DMS114 treated with DMSO at 0.1 percent for 48 hours (cell line): ENCODE results near the gene INAFM1.
A peak's percentile ranks its signal among the peaks of the same experiment; 100 is the strongest.

Experiments used
- DNase-seq: peaks from one replicate; lab custom pipeline; 2025; ENCODE audit not compliant: unreplicated experiment; lab: John Stamatoyannopoulos, UW

INAFM1 gene

DNA sequence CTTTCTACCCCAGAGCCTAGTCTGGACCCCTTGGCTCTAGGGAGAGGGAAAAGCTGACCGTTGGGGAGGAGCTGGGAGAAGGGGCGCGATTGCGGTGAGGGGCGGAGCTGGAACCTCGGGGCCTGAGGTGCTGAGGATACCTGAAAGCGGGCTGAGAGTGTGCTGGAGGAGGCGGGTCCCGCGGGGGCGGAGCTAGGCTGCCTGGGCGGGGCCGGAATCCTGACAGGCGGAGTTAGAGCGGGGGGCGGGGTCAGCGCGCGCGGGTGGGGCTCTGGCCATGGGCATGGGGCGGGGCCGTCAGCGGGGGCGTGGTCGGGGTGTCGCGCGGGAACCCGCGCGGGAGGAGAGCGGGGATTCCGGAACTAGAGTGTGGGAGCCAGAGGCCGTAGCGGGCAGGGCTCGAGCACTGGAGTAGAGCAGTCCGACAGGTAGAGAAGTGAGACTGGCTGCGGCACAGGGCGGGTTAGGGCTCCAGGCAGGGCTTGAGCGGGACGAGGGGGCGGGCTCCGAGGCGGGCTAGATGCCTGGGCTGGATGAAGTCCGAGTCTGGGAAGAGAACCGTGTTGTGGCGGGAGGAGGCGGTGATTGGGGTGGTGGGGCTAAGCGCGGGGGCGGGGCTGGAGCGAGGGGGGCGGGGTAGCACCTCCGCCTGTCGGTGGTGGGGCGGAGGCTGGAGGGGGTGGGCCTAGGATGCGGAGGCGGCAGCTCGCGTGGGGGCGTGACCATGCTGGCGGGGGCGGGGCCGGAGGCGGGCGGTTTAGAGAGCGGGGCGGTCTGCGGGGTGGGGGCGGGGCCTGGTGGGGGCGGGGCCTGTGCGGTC, at the start of gene INAFM1:
INAFM1 (plus strand) TSS at position 815 of the 820 bp plus-strand sequence. CDS start 35 bp downstream, outside the sequence.
- peak; percentile 72 for DNase-seq

DNA sequence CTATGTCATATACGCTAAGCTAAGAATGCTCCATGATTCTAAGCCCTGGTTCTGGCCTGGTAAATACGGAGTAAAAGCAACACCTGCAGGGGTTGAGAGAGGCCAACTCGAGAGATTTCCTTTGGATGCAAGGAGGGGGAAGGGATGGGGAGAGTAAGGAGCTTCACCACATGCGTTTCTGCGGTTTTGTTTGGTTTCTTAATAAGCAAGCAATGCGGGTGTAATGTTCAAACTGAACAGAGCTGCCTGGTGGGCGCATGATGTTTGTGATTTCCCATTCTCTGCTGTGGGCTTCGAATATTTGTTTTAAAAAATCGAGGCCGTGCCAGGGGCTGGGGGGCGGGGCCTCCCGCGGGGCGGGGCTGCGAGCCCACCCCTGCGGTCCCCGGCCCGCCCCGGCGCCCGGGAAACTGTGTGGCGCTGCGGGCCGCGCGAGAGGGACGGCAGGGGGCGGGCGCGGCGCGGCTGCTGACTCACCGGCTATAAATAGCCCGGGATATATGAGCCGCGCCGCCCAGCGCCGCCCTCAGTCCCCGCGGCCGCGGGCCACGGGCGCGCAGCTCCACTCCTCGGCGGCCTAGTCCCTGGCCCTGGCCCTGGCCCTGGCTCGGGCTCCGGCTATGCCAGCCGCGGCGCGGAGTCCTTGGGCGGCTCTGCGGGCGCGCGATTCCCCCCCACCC, 48.8 kb upstream of the INAFM1 start:
- DNase-seq, result peak; percentile 41

DNA sequence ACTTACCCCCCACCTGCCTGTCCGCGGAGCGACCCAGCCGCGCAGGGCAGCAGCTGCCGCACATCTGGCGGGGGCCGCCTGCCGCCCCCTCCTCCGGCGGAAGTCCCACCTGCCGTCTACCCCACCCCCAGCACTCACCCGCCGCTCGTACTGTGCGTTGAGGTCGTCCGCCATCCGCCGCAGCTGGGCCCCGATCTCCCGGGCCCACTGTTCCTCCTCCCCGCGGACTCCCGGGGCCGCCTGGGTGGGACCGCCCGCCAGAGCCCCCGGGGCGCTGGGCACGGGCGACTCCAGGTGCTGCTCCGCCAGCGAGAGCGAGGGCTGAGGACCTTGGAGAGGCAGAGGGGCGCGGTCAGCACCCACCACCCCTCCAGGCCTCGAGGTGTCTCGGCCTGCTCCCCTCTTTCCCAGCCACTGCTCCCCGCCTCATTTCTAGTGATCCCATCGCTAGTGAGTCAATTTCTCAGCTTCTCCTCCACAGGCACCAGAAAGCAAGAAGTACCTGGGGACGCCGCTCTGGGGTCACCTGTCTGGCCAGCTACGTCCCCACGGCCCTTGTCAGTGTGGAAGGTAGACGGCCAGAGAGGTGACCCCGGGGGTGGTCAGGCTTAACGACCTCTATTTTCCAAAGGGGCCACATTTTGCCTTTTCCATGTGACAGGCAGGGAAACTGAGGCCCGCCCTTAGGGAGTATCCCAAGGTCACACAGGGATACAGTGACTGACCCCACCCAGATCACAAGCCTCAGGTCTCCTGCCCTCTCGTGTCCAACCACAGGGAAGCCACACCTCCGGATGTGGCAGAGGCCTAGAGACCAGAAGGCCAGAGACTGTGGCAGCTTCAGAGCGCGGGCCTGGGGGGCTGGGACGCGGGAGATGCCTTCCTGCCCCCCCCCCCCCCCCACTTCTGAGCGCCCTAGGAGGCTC, 48.0 kb upstream of the INAFM1 start:
- no peak for DNase-seq

DNA sequence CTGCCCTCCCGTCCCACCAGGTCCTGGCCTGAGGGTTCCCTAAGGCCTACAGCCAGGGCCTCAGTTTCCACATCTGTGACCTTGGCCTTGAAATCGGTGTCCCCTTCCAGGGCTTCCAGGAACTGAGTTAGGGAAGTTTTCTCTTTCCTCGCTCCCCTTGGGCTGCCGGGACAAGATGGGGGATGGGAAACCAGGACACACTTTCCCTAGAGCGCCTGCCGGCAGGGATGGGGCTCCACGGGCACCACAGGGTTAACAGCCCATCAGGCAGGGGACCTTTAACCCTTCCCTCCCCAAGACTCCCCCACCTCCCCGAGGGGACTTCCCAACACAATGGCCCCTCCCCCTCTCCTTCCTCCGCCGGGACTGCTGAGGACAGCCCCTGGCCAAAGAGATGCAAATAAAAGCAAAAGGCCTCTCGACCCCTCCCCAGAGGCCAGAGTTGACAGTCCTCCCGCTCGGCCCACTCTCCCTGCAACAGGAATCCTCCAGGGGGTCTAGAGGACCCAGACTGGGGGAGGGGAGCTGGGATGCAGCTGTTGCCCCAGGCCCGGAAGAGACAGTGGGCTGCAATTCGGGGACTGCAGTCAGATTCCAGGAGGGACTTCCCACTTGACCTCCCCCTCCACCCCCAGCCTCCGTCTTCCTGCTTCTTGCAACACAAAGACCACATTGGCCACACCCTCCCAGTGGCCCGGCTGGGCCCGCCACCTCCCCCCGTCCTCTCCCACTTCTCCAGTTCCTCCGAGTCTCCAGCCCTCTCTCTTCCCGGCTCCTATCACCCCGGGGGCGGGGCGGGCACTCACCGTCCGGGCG, 47.1 kb upstream of the INAFM1 start:
- peak; percentile 66 for DNase-seq

DNA sequence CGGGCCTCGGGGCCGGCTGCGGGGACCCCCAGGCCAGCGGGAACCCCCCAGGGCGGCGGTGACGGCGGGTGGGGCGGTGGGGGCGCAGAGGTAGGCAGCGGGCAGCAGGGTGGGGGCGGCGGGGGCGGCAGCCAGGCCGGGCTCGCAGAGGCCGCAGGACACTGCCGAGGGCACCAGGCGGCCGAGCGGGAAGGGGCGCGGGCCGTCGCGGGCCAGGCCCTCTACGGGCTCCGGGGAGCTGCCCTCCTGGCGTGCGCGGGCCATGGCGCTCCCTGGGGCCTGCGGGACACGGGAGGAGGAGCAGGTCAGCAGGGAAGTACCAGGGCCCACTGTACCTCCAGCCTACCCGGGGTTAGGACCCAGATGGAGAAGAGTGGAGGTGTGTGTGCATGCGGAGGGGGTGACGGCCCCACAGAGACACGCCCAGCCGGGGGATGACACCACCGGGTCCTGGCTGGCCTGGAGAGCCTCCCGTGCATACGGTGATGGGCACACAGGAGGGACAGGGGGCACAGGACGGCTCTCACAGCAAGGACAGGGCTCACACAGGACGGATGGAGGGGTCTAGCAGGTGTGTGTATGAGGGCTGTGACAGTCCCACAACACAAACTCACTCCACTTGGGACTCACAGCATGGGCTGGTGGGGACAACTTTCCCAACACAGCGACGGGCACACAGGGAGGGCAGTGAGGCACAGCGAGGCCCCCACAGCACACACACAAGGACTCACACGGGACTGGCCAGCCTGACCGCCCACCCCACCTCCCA, 46.3 kb upstream of the INAFM1 start:
- no peak for DNase-seq

DNA sequence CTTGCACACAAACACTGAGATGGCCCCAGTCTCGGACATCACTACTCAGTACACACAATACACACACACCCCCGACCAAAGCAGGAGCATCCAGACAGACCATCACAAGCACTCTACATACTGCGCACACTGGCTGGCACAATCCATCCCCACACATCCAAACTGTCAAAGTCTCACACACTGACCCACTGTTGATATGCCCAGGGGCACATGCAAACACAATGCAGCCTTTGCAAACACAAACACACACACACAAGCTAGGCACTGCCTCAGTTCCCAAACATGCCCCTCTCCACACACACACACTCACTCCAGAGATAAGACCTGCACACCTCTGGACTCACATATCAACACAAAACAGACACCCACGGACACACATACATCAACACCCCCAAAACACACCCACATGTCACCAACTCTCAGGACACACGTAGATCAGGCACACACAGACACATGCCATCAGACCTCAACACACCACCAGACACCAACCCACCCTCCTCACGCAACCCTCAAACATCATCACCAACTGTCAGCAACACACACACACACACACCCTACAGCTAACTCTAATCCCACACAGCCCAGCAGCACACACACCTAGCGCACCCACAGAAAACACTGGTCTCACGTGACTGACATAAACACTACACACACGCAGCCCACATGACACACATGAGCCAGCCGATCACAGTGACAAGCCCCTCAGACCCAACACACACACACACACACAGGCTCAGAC, 45.6 kb upstream of the INAFM1 start:
- DNase-seq, result peak; percentile 32

DNA sequence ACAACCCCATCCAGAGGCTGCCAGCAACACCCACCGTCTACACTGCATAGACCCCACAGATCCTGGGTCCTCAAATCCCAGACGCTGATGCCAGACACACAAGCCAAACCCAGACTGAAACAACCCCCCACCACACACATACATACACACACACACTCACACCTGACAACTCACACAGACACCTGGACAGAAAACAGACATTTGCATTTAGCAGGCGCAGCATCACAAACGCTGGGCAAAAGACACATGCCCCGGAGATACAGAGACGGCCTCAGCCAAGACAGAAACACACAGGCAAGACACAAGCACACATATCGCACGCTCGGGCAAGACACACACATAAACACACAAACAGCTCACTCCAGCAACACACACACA, 45.0 kb upstream of the INAFM1 start:
- DNase-seq, result no peak

DNA sequence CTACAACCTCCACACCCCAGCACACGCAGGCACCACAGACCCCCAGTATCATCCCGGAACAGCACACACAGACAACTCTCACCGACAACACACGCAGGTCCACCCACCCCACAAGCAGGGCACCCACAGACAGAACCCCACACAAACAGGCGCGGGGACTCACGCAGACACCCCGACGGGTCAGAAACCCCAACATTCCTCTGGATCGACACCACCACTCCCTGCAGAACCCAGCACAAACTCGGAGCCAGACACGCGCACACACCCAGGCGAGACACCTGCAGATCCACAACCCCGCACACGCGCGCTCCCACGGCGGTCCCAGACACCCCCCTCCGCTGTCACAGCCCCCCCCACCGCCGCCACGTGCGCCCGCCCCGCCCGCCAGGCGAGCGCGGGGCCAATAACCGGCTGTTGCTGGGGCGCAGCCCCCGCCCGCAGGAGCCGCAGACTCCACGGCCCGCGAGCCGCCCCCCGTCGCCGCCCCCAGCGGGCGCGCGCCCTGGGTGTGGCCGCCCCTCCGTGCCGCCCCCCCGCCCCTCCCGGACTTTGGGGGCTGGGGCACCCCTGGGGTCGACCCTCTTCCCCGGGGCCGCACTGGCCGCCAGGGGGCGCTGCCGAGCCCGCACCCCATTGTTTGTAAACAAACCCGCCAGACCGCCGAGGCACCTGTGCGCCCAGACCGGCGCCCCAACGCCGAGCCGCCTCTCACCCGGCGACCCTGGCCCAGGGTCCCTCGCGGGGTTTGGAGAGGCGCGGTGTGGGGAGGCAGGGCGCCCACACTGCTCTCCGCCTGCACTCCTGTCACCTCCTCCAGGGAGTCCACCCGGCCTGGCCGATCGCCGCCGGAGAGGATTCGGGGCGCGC, 44.4 kb upstream of the INAFM1 start:
- DNase-seq, result no peak

DNA sequence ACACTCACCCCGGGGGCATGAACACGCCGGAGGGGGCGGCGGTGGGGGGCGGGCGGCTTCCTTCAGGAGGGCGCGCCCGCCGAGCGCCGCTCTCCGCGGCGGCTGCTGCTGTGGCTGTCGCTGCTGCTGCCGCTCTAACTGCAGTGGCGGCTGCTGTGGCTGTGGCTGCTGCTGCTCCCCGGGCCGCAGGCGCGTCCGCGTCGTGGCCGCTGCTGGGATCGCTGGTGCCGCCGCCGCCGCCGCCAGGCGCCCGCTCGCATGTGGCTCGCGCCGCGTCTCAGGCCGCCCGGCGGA, 43.8 kb upstream of the INAFM1 start, which contains the start of gene BBC3:
BBC3 (minus strand) TSS at position 279 of the 294 bp plus-strand sequence. CDS start 2,768 bp downstream, outside the sequence.
- DNase-seq, result no peak

DNA sequence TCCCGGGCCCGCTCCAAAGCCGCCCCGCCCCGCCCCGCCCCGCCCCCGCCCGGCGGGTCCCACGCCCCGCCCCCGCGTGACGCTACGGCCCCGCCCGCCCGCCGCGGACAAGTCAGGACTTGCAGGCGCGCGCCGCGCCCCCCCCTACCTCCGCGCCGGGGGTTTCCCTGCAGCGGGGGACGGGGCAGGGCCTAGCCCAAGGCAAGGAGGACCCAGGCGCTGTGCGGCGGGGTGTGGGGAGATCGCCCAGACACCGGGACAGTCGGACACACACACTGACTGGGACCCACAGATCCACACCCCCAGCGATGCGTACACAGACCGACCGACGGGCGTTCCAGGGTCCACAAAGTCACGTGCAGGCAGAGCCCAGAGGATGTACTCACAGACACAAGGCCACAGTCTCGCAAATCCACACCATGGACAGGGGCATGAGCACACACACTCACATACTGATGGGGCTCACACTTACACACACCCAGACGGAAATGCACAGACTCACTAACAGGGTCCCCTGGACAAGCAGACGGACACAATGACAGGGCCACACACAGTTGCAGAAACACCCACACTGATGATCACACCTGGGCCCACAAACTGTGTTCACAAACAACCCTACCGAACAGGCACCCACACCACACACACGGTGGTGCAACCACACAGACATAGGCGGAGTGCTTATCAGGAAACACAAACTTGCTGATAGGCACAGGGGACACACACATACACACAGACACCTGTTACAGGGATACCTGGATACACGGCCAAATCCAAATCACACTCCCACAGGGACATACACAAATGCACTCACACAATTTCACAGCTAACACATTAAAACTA, 43.2 kb upstream of the INAFM1 start:
- no peak for DNase-seq

DNA sequence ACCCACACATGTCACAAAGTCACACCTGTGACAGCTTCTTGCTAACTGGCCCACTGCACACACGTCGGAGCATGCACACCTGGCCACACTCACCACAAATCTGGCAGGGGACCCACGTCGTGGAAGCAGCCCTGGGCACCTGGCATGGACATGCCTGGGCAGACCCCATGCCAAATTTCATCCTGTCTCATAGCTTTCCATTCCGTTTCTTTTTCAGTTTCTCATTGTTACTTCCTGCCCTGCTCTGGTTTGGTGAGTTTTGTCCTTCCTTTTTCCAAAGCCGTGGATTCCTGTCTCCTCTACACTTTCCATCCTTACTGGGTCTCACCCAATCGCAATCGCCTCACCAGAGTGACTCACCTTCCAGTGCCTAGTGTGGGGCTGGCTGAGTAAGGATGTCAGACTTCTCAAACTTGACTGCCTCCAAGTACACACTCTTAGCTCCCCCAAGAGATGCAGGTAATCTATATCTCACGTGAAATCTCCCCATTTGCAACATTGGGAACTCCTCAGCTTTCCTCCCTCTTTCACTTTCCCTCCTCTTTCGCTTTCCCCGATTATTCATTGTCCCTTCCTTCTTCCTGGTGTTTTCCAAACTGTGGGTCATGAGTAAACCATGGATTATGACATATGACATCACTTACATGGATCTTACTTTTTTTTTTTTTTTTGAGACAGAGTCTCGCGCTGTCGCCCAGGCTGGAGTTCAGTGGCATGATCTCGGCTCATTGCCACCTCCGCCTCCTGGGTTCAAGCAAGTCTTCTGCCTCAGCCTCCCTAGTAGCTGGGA, 42.1 kb upstream of the INAFM1 start:
- no peak for DNase-seq

DNA sequence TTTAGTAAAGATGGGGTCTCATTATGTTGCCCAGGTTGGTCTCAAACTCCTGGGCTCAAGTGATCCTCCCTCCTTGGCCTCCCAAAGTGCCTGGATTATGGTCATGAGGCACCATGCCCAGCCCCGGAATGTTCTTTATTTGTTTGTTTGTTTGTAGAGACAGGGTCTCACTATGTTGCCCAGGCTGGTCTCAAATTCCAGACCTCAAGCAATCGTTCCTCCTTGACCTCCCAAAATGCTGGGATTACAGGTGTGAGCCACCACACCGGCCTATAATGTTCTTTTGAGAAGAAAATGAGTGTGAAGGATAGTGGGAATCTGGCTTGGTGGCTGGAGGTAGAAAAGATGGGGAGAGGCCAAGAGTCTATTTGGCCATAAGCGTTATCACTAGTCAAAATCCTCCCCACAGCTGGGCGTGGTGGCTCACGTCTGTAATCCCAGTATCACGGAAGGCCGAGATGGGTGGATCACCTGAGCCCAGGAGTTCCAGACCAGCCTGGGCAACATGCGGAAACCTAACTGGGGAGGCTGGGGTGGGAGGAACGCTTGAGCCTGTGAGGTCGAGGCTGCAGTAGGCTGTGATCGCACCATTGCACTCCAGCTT, 38.5 kb upstream of the INAFM1 start:
- no peak for DNase-seq

DNA sequence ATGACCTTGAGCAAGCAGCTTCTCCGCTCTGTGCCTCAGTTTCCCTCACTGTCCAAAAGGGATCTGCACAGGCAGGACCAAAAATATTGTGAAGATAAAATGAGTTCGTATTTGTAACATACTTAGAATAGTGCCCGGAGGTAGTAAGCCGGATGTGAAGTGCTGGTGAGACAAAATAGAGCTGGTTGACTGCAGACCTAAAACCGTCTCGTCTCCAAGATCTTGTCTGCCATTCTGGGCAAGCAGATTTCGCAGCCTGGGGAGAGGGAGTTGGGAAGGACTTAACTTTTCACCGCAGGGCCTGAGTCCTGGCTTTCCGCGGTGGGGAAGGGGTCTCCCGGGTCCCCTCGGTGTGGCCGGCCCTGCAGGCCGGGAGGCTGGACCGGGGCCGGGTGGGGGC, 35.5 kb upstream of the INAFM1 start:
- no peak for DNase-seq

DNA sequence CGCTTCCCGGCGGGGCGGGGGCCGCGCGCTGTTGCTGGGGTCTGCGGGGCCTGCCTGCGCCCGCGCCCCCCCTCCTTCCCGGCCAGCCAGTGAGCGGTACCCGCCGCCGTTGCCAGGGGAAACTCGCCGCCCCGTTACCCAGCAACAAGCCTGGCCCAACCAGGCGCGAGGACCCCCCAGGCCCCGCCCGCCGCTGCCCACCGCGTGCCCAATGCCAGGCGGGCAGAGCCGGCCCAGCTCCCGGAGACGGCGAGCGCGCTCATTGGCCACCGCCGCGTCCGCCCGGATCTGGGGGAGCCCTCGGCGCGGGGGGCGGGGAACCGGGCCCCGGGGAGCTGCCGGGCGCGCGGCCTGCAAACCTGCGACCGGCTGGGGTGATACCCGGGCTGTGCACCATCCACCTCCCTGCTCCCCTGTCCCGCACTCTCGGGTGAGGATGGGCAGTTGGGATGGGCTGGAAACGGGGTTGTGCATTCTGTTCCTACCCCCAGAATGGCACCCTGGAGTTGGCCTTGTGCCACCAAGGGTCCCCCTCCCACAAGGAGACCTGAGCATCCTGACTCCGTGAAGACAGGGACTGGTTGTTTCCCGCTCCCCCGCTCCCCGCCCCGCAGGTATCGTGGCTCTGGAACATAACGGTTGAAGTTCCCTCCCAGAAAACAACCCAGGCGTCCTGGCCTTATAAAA, 34.9 kb upstream of the INAFM1 start:
- DNase-seq, result peak; percentile 23

DNA sequence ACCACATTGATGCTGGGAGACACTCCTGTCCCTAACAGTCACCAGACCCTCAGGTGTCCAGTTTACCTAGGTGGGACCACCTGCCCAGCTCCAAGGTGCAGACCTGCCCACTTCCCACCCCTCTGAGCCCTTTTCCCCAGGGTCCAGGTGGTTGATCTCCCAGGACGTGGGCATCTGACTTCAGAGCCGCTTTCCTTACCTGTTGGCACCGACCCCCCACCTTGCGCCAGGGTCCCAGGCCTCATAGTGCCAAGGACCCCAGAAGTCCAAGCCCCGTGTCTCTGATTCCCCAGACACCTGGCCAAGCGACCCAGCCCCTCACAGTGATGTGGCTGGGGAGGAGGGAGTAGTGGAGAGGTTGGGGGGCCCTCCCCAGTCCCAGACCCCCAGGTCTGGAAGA, 34.1 kb upstream of the INAFM1 start:
- DNase-seq, result no peak
